ENCODE data around the gene OR52E1. TPM values are rescaled to one million over a fixed set of nuclear protein-coding genes. Genes with fewer than 3 reads are reported as not detected.
"Not testable (repeated sequence)": the region's sequence is repeated elsewhere in the genome, so short reads cannot be mapped to it uniquely, and the experiment has no call there.

OR52E1 gene
- polyA plus RNA-seq, result not detected

DNA sequence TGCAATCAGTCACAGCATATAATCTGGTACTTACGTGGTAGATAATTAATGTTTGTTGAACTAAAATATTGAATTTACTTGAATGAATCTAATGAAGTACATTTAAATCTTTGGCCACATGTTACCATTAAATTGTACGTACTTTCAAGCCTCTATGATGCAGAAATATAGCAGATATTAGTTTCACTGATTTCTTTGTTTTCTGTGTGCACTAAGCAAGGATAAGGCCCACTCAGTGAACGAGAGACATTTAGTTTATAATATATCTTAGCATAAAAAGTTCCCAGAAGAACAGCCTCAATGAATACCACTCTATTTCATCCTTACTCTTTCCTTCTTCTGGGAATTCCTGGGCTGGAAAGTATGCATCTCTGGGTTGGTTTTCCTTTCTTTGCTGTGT lies at the start of gene OR52E1:
TSS of gene OR52E1 (plus strand) at position 301 of the 400 bp plus-strand sequence.
- 58 to 74% (median 67%) methylated on average over 3 of the region's 3 CpGs for WGBS, 3 donors
- H3K27ac ChIP-seq (ENCODE audit: low read depth, low read length), result no peak within 1 kb of the TSS

GRCh38 chr11:5021996-5022395 lies 47.4 kb upstream of the OR52E1 start:
- 80 to 95% (median 90%) methylated on average over 2 of the region's 2 CpGs for WGBS, 3 donors
- no peak overlapping the region for H3K27ac ChIP-seq (ENCODE audit: low read depth, low read length)

DNA sequence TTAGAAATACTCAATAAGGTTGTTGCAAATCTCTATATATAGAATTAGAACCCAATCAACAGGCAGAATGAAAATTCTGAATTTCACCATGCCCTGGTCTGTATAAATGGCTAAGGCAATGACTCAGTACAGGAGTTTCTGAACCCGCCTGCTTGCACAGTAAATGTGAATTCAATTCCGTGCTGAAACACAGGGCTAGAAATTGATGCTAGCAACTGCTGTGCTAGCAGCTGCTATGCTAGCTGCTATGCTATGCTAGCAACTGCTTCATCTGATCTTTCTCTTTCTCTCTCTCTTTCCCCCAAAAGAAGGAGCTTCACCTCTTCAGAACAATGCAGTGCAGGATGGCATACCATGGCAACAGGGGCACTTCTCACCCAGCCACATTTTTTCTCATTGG lies 32.7 kb upstream of the OR52E1 start:
- H3K27ac ChIP-seq (ENCODE audit: low read depth, low read length), result no peak overlapping the region
- 78 to 87% (median 83%) methylated on average over 2 of the region's 2 CpGs for WGBS, 3 donors

- WGBS, 3 donors, result 41 to 76% (median 58%) methylated on average over 2 of the region's 2 CpGs
- H3K27ac ChIP-seq (ENCODE audit: low read depth, low read length), result no peak overlapping the region
Measured at GRCh38 chr11:5037926-5038325, 31.4 kb upstream of the OR52E1 start.

DNA sequence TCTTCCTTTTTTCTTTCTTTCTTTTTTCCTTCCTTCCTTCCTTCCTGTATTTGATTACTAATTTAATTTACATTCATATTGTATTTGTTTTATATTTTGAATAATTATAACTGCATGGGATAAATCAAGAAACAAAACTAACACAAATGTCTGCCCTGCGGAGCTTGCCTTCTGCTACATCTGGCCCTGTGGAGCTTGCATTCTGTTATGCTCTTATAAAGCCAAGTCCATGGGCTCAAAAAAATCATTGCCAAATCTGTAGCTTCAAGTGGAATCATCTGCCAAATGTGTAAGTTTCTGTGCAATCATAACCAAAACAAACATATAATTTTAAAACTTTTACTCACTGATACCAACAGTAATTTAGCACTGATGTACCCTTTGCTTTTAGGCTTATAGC lies 31.0 kb upstream of the OR52E1 start:
- no peak overlapping the region for H3K27ac ChIP-seq (ENCODE audit: low read depth, low read length)
- WGBS, 3 donors, result 80 to 93% (median 87%) methylated on average over 1 of the region's 1 CpG

GRCh38 chr11:5040876-5041275 lies 28.5 kb upstream of the OR52E1 start:
- WGBS, 3 donors, result 61 to 80% (median 69%) methylated on average over 4 of the region's 4 CpGs

DNA sequence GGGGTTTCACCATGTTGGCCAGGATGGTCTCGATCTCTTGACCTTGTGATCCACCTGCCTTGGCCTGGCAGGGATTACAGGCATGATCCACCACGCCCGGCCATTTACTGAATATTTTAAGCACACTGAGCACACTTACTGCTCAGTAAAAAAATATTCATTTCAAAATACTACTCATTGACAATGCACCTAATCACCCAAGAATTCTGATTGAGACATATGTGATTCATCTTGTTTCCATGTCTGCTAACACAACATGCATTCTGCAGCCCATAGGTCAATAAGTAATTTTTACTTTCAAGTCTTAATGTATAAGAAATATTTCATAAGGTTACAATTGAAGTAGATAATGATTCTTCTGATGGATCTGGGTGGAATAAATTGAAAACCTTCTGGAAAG lies 27.3 kb upstream of the OR52E1 start:
- 40 to 86% (median 66%) methylated on average over 3 of the region's 3 CpGs for WGBS, 3 donors
- H3K27ac ChIP-seq (ENCODE audit: low read depth, low read length), result no peak overlapping the region

More at GRCh38 chr11:5040876-5041275, 28.5 kb upstream of the OR52E1 start:
- H3K27ac ChIP-seq (ENCODE audit: low read depth, low read length), result no peak overlapping the region

GRCh38 chr11:5043380-5043779 lies 26.0 kb upstream of the OR52E1 start:
- H3K27ac ChIP-seq (ENCODE audit: low read depth, low read length), result no peak overlapping the region
- 51 to 59% (median 56%) methylated on average over 2 of the region's 2 CpGs for WGBS, 3 donors

- 75 to 78% (median 77%) methylated on average over 1 of the region's 1 CpG for WGBS, 3 donors
Measured at GRCh38 chr11:5046226-5046625, 23.1 kb upstream of the OR52E1 start, which contains the start of gene OR52J3. Gene OR52J3, plus strand, starts transcription at chr11:5046526. Its CDS starts 0 bp downstream, at chr11:5046526.

DNA sequence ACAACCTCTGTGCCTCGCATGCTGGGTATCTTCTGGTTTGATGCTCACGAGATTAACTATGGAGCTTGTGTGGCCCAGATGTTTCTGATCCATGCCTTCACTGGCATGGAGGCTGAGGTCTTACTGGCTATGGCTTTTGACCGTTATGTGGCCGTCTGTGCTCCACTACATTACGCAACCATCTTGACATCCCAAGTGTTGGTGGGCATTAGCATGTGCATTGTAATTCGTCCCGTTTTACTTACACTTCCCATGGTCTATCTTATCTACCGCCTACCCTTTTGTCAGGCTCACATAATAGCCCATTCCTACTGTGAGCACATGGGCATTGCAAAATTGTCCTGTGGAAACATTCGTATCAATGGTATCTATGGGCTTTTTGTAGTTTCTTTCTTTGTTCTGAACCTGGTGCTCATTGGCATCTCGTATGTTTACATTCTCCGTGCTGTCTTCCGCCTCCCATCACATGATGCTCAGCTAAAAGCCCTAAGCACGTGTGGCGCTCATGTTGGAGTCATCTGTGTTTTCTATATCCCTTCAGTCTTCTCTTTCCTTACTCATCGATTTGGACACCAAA lies 22.5 kb upstream of the OR52E1 start:
- no peak overlapping the region for H3K27ac ChIP-seq (ENCODE audit: low read depth, low read length)
- 76 to 84% (median 84%) methylated on average over 15 of the region's 15 CpGs for WGBS, 3 donors

More at GRCh38 chr11:5046226-5046625, 23.1 kb upstream of the OR52E1 start, which contains the start of gene OR52J3:
- H3K27ac ChIP-seq (ENCODE audit: low read depth, low read length), result no peak within 1 kb of the TSS

- WGBS, 3 donors, result 68 to 94% (median 72%) methylated on average over 5 of the region's 5 CpGs
- H3K27ac ChIP-seq (ENCODE audit: low read depth, low read length), result not testable (repeated sequence)
Measured at GRCh38 chr11:5058679-5059078, 10.7 kb upstream of the OR52E1 start.

DNA sequence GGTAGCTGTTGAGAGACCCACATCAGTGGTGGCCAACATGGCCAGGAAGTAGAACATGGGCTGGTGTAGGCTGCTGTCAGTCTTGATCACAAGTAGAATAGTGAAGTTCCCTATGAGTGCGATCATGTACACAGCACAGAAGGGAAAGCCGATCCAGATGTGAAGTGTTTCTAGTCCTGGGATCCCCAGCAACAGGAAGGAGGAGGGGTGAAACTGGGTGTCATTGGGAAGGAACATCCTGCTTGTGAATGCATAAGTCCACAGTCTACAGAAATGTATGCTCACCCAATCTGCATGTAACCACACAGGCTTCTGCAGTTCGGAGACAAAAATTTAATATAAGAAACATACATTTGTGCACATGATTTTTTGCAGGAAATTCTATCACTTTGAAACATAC lies 10.0 kb upstream of the OR52E1 start, which contains the start of gene OR52E2:
TSS of gene OR52E2 (minus strand) at position 237 of the 400 bp plus-strand sequence. CDS start at position 237, 0 bp downstream.
- H3K27ac ChIP-seq (ENCODE audit: low read depth, low read length), result no peak within 1 kb of the TSS
- 87 to 91% (median 91%) methylated on average over 3 of the region's 3 CpGs for WGBS, 3 donors

DNA sequence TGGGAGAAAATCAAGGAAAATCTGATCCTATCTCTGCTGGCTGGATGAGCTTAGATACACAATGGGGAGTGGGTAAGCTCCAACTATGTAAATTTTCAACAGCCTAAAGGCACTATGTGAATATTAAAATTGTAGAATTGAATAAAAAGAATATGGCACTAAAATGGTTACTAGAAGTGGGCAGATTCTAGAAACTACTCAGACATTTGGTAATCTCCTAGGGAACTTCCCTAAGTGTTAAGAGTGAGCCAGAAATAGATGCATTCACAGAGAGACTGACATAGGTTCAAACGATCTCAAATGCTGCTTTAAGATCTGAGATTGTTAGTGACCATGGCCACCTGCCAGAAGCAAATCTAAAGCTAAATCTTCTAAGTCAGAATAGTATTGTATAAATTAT lies 4.3 kb upstream of the OR52E1 start:
- H3K27ac ChIP-seq (ENCODE audit: low read depth, low read length), result no peak overlapping the region
- WGBS, 3 donors, result 9 to 21% (median 12%) methylated on average over 1 of the region's 1 CpG

- 36 to 61% (median 58%) methylated on average over 3 of the region's 3 CpGs for WGBS, 3 donors
- no peak overlapping the region for H3K27ac ChIP-seq (ENCODE audit: low read depth, low read length)
Measured at GRCh38 chr11:5071799-5072198, 2.4 kb downstream of the OR52E1 start.

DNA sequence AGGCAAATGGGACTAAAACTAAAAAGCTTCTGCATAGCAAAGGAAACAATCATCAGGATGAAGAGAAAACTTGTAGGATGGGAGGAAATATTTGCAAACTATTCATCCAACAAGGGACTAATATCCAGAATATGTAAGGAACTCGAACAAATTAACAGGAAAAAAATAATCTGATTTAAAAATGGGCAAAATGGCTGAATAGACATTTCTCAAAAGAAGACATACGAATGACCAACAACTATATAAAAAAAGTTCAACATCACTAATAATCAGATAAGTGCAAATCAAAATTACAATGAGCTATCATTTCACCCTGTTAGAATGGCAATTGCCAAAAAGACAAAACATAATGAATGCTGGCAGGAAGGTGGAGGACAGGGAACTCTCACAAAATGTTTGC lies 12.0 kb downstream of the OR52E1 start:
- H3K27ac ChIP-seq (ENCODE audit: low read depth, low read length), result no peak overlapping the region
- WGBS, 3 donors, result 75 to 76% (median 75%) methylated on average over 2 of the region's 2 CpGs

GRCh38 chr11:5083602-5084001 lies 14.2 kb downstream of the OR52E1 start:
- H3K27ac ChIP-seq (ENCODE audit: low read depth, low read length), result no peak overlapping the region

GRCh38 chr11:5088556-5088955 lies 19.2 kb downstream of the OR52E1 start:
- H3K27ac ChIP-seq (ENCODE audit: low read depth, low read length), result no peak overlapping the region

GRCh38 chr11:5090668-5091067 lies 21.3 kb downstream of the OR52E1 start:
- whole genome bisulfite sequencing, 3 donors, result 78 to 90% (median 88%) methylated on average over 1 of the region's 1 CpG
- H3K27ac ChIP-seq (ENCODE audit: low read depth, low read length), result no peak overlapping the region

GRCh38 chr11:5092821-5093585 lies 23.6 kb downstream of the OR52E1 start:
- 82 to 83% (median 82%) methylated on average over 7 to 8 of the region's 8 CpGs for WGBS, 3 donors
- no peak overlapping the region for H3K27ac ChIP-seq (ENCODE audit: low read depth, low read length)

DNA sequence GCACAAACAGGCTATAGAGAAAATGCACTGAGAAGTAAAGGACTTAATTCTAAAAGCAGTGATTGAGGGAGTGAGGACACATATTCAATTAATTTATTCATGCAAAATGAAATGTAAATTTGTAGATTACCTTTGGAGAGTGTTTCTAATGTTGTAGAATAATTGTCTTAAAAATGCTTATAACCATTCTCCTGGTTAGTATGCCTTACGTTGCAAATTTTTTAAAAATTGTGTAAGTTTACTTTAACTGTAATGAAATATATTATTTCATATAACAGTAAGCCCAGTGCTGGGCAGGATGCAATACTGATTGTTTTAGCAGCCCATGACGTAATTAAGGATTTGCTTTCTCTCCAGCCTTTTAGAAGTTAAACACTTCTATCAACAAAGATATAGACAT lies 26.6 kb downstream of the OR52E1 start:
- no peak overlapping the region for H3K27ac ChIP-seq (ENCODE audit: low read depth, low read length)
- 61 to 78% (median 74%) methylated on average over 2 of the region's 2 CpGs for WGBS, 3 donors
